H9 (cell line): ENCODE results near the gene KCNK5. TPM values are rescaled to one million over a fixed set of nuclear protein-coding genes. Genes with fewer than 3 reads are reported as not detected.

Experiments used
- DNase-seq: peaks from one replicate; pipeline ENCODE4 v3.0.0-alpha.2; 2017
- H2AFZ ChIP-seq: one replicate; pipeline ENCODE4 v1.6.1; 2013; ENCODE audit warnings: mild to moderate bottlenecking, low read length, control low read depth, moderate library complexity
- H2AK5ac ChIP-seq: 2 replicates; pipeline ENCODE4 v1.6.1; 2013; ENCODE audit warnings: low read length, control low read depth, mixed read lengths; ENCODE audit not compliant: insufficient read length
- H2BK120ac ChIP-seq: one replicate; pipeline ENCODE4 v1.6.1; 2013; ENCODE audit warnings: low read depth, mild to moderate bottlenecking, low read length, control low read depth, inconsistent platforms; ENCODE audit not compliant: poor library complexity, severe bottlenecking
- H2BK12ac ChIP-seq: 2 replicates; pipeline ENCODE4 v1.6.1; 2013; ENCODE audit warnings: low read length, control low read depth, mixed read lengths, low read depth; ENCODE audit not compliant: insufficient read length
- H2BK15ac ChIP-seq: 2 replicates; pipeline ENCODE4 v1.6.1; 2013; ENCODE audit warnings: low read depth, low read length, control low read depth
- H2BK20ac ChIP-seq: one replicate; pipeline ENCODE4 v1.6.1; 2013; ENCODE audit warnings: low read depth, mild to moderate bottlenecking, low read length, control low read depth, inconsistent platforms; ENCODE audit not compliant: poor library complexity, severe bottlenecking
- H2BK5ac ChIP-seq: 2 replicates; pipeline ENCODE4 v1.6.1; 2013; ENCODE audit warnings: low read length, control low read depth, mixed read lengths; ENCODE audit not compliant: insufficient read length
- H3K14ac ChIP-seq: 2 replicates; pipeline ENCODE4 v1.6.1; 2013; ENCODE audit warnings: low read length, control low read depth; ENCODE audit not compliant: insufficient read depth
- H3K18ac ChIP-seq: 2 replicates; pipeline ENCODE4 v1.6.1; 2013; ENCODE audit warnings: low read depth, mild to moderate bottlenecking, mixed read lengths, low read length, control low read depth; ENCODE audit not compliant: insufficient read length
- H3K23ac ChIP-seq: 2 replicates; pipeline ENCODE4 v1.6.1; 2013; ENCODE audit warnings: low read length, control low read depth, mixed read lengths, low read depth; ENCODE audit not compliant: insufficient read length
- H3K23me2 ChIP-seq: 2 replicates; pipeline ENCODE4 v1.6.1; 2013; ENCODE audit warnings: low read depth, mild to moderate bottlenecking, mixed read lengths, low read length, control low read depth; ENCODE audit not compliant: insufficient read length, poor library complexity, severe bottlenecking
- H3K27ac ChIP-seq: 2 replicates; pipeline ENCODE4 v1.5.1; 2013; ENCODE audit warnings: low read length, control low read depth, mixed read lengths, low read depth; ENCODE audit not compliant: insufficient read length
- H3K27me3 ChIP-seq: 2 replicates; pipeline ENCODE4 v1.6.1; 2013; ENCODE audit warnings: low read length, control low read depth, inconsistent platforms; ENCODE audit not compliant: insufficient read depth
- H3K4ac ChIP-seq: 2 replicates; pipeline ENCODE4 v1.6.1; 2013; ENCODE audit warnings: low read depth, mild to moderate bottlenecking, control low read depth, inconsistent platforms, low read length, moderate library complexity
- H3K4me1 ChIP-seq: 2 replicates; pipeline ENCODE4 v1.6.1; 2013; ENCODE audit warnings: low read length, control low read depth, inconsistent platforms; ENCODE audit not compliant: insufficient read depth
- H3K4me2 ChIP-seq: 2 replicates; pipeline ENCODE4 v1.6.1; 2013; ENCODE audit warnings: low read length, control low read depth, mixed read lengths; ENCODE audit not compliant: insufficient read length, insufficient read depth
- H3K56ac ChIP-seq: 2 replicates; pipeline ENCODE4 v1.6.1; 2013; ENCODE audit warnings: low read depth, mild to moderate bottlenecking, mixed read lengths, low read length, control low read depth; ENCODE audit not compliant: insufficient read length
- H3K79me1 ChIP-seq: 2 replicates; pipeline ENCODE4 v1.6.1; 2013; ENCODE audit warnings: low read depth, mild to moderate bottlenecking, moderate library complexity, low read length, control low read depth, inconsistent platforms; ENCODE audit not compliant: insufficient read depth, poor library complexity, severe bottlenecking
- H3K79me2 ChIP-seq: 2 replicates; pipeline ENCODE4 v1.6.1; 2013; ENCODE audit warnings: low read length, control low read depth, inconsistent platforms; ENCODE audit not compliant: insufficient read depth
- H3K9ac ChIP-seq: 2 replicates; pipeline ENCODE4 v1.6.1; 2013; ENCODE audit warnings: low read length, control low read depth, mixed read lengths; ENCODE audit not compliant: insufficient read length; ENCODE audit errors: extremely low read depth
- H3K9me3 ChIP-seq: one replicate; pipeline ENCODE4 v1.6.1; 2013; ENCODE audit warnings: low read depth, low read length, inconsistent platforms; ENCODE audit not compliant: control insufficient read depth
- H3T11ph ChIP-seq: one replicate; pipeline ENCODE4 v1.6.1; 2013; ENCODE audit warnings: mild to moderate bottlenecking, low read length, control low read depth, inconsistent platforms
- H4K20me1 ChIP-seq: one replicate; pipeline ENCODE4 v1.6.1; 2013; ENCODE audit not compliant: control insufficient read depth, insufficient read length, insufficient read depth
- H4K5ac ChIP-seq: 2 replicates; pipeline ENCODE4 v1.6.1; 2013; ENCODE audit warnings: low read depth, mild to moderate bottlenecking, mixed read lengths, low read length, control low read depth; ENCODE audit not compliant: insufficient read length
- H4K8ac ChIP-seq: replicated peaks from 2 replicates; pipeline ENCODE4 v1.6.1; 2013; ENCODE audit warnings: low read length, control low read depth, mixed read lengths, low read depth; ENCODE audit not compliant: insufficient read length
- H4K91ac ChIP-seq: 2 replicates; pipeline ENCODE4 v1.6.1; 2013; ENCODE audit warnings: low read depth, mild to moderate bottlenecking, moderate library complexity, mixed read lengths, low read length, control low read depth; ENCODE audit not compliant: insufficient read length
- H3K27ac Mint-ChIP-seq, 3 experiments: 2 replicates in 2 of 3; 3 replicates in 1 of 3; pipeline ENCODE4 v1.8.0; 2020 to 2021; ENCODE audit warnings: mixed read lengths in 3 of 3, mild to moderate bottlenecking in 1 of 3, moderate library complexity in 1 of 3
- H3K27me3 Mint-ChIP-seq: 2 replicates; pipeline ENCODE4 v1.8.0; 2021; ENCODE audit warnings: low read depth, mild to moderate bottlenecking, moderate library complexity, mixed read lengths
- H3K36me3 Mint-ChIP-seq, 3 experiments: 2 replicates in 2 of 3; 3 replicates in 1 of 3; pipeline ENCODE4 v1.8.0; 2020 to 2021; ENCODE audit warnings: low read depth in 3 of 3, mixed read lengths in 3 of 3; ENCODE audit not compliant: insufficient read depth in 1 of 3
- H3K4me1 Mint-ChIP-seq, 2 experiments: 2 replicates each; pipeline ENCODE4 v1.8.0; 2020; ENCODE audit warnings: mixed read lengths in 2 of 2
- H3K4me3 Mint-ChIP-seq, 2 experiments: 2 replicates in 1 of 2; 3 replicates in 1 of 2; pipeline ENCODE4 v1.8.0; 2020 to 2021; ENCODE audit warnings: mild to moderate bottlenecking in 2 of 2, mixed read lengths in 2 of 2, moderate library complexity in 1 of 2
- H3K9me3 Mint-ChIP-seq, 2 experiments: 2 replicates in 1 of 2; 3 replicates in 1 of 2; pipeline ENCODE4 v1.8.0; 2020; ENCODE audit warnings: mild to moderate bottlenecking in 2 of 2, mixed read lengths in 2 of 2, moderate library complexity in 1 of 2
- WGBS: extraction: QIAGEN DNeasy Blood & Tissue Kit; methylation state at CpG from one replicate; pipeline ENCODE4 v1.1.7; 2013; ENCODE audit warnings: missing lambda C conversion rate, low lambda C conversion rate, mixed read lengths; ENCODE audit not compliant: insufficient read length; ENCODE audit errors: extremely low coverage; 5-methylcytosine and 5-hydroxymethylcytosine counted together
- total RNA-seq: library from RNA; stranded (reverse); gene quantifications from 2 replicates; pipeline ENCODE4 v1.2.1, GENCODE V29; 2021
- TF ChIP-seq, protein P1 (sequence below): fragments of 200-600 bp; sonication (generic); conservative IDR thresholded peaks from 3 replicates; pipeline ENCODE4 v1.8.0; 2021; ENCODE audit warnings: antibody characterized with exemption, mild to moderate bottlenecking

The KCNK5 gene
- total RNA-seq, 1 experiment from 2014 or later: 30.0 TPM

DNA sequence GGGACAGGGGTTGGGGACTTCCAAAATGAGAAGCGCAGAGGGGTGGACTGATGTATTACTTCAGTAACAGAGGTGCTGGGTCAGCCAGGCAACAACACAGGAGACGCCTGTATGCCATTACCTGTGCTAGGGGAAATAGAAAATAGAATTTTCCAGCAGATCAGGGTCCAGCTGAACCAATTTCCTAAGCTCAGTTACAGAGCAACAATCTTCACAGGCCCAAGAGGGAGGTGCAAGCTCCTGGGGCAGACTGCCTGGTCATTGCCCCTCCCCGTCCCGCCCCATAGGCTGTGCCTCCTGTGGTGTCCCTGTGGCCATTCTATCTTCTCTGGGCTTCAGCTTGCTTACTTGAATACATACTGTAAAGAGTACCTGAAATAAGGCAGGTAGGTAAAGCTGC lies 3.7 kb downstream of the KCNK5 start:
- H3K27me3 ChIP-seq: no peaks in the 10 kb centered on the region
- no peak overlapping the region for H2BK15ac ChIP-seq
- H2BK20ac ChIP-seq: no peak overlapping the region
- TF ChIP-seq, protein P1, sequence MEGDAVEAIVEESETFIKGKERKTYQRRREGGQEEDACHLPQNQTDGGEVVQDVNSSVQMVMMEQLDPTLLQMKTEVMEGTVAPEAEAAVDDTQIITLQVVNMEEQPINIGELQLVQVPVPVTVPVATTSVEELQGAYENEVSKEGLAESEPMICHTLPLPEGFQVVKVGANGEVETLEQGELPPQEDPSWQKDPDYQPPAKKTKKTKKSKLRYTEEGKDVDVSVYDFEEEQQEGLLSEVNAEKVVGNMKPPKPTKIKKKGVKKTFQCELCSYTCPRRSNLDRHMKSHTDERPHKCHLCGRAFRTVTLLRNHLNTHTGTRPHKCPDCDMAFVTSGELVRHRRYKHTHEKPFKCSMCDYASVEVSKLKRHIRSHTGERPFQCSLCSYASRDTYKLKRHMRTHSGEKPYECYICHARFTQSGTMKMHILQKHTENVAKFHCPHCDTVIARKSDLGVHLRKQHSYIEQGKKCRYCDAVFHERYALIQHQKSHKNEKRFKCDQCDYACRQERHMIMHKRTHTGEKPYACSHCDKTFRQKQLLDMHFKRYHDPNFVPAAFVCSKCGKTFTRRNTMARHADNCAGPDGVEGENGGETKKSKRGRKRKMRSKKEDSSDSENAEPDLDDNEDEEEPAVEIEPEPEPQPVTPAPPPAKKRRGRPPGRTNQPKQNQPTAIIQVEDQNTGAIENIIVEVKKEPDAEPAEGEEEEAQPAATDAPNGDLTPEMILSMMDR: no peak
- H4K20me1 ChIP-seq: no peaks in the 10 kb centered on the region
- no peak overlapping the region for H4K91ac ChIP-seq
- H3K56ac ChIP-seq: no peak overlapping the region
- H4K8ac ChIP-seq: no peak overlapping the region
- H3K36me3 Mint-ChIP-seq: peaks cover 26 to 42% (median 33%) of the 10 kb centered on the region in 3 experiments
- peak overlapping the region in 1 of 3 experiments; percentile 85; a peak in 4 of 7 replicates for H3K27ac Mint-ChIP-seq
- WGBS: no CpG with 5 or more reads among the region's 4 CpGs
- H4K5ac ChIP-seq: no peak overlapping the region
- H2AK5ac ChIP-seq: no peak overlapping the region
- H2BK120ac ChIP-seq: no peak overlapping the region
- H3K14ac ChIP-seq: no peak overlapping the region
- H3K79me2 ChIP-seq: peaks cover 64% of the 10 kb centered on the region; the same call in 1 of the 2 replicates
- H3K23ac ChIP-seq: no peak overlapping the region
- peaks cover 77 to 80% of the 10 kb centered on the region in 2 experiments for H3K4me1 Mint-ChIP-seq
- H3K18ac ChIP-seq: no peak overlapping the region
- no peaks in the 10 kb centered on the region for H3K9me3 ChIP-seq
- H3K4me1 ChIP-seq: peaks cover 22% of the 10 kb centered on the region
- H3K79me1 ChIP-seq: peaks cover 32% of the 10 kb centered on the region
- H3K4me2 ChIP-seq: peak overlapping the region; percentile 25
- no peak overlapping the region for H3K27ac ChIP-seq
- H2AFZ ChIP-seq: no peak overlapping the region
- H2BK5ac ChIP-seq: no peak overlapping the region
- DNase-seq: peak; percentile 71
- peaks cover 19% of the 10 kb centered on the region for H3K23me2 ChIP-seq
- H2BK12ac ChIP-seq: no peak overlapping the region
- no peak overlapping the region for H3K4ac ChIP-seq
- H3K27me3 Mint-ChIP-seq: peaks cover 2% of the 10 kb centered on the region; the same call in 1 of the 2 replicates
- peak overlapping the region in 1 of 2 experiments; percentile 58; a peak in 3 of 5 replicates for H3K4me3 Mint-ChIP-seq
- no peak overlapping the region for H3K9ac ChIP-seq
- no peak overlapping the region for H3T11ph ChIP-seq
- no peaks in the 10 kb centered on the region for H3K9me3 Mint-ChIP-seq
